Trophoblast cell (in vitro differentiated cells and primary cell): ENCODE results near the gene C2orf81.
"Not testable (repeated sequence)": the region's sequence is repeated elsewhere in the genome, so short reads cannot be mapped to it uniquely, and the experiment has no call there.

Source experiments
- DNase-seq, 2 donors: peaks; one replicate each; pipeline ENCODE4 v3.0.0-alpha.2; 2016
- H2AFZ ChIP-seq: 2 replicates; pipeline ENCODE4 v1.6.1; 2013; ENCODE audit warnings: low read length, moderate library complexity, mild to moderate bottlenecking; ENCODE audit not compliant: insufficient read depth, poor library complexity
- H2AK5ac ChIP-seq: 2 replicates; pipeline ENCODE4 v1.6.1; 2013; ENCODE audit warnings: mild to moderate bottlenecking, low read length
- H2BK120ac ChIP-seq: 2 replicates; pipeline ENCODE4 v1.6.1; 2013; ENCODE audit warnings: low read length, mild to moderate bottlenecking, moderate library complexity; ENCODE audit not compliant: insufficient read depth, poor library complexity
- H2BK12ac ChIP-seq: 2 replicates; pipeline ENCODE4 v1.6.1; 2013; ENCODE audit warnings: mild to moderate bottlenecking, low read length, moderate library complexity
- H2BK5ac ChIP-seq: 2 replicates; pipeline ENCODE4 v1.6.1; 2013; ENCODE audit warnings: low read length, low read depth, moderate library complexity, mild to moderate bottlenecking; ENCODE audit not compliant: poor library complexity
- H3K14ac ChIP-seq: 2 replicates; pipeline ENCODE4 v1.6.1; 2013; ENCODE audit warnings: mild to moderate bottlenecking, low read length
- H3K18ac ChIP-seq: 2 replicates; pipeline ENCODE4 v1.6.1; 2013; ENCODE audit warnings: mild to moderate bottlenecking, low read length
- H3K23ac ChIP-seq: 2 replicates; pipeline ENCODE4 v1.6.1; 2013; ENCODE audit warnings: low read length
- H3K27ac ChIP-seq: 2 replicates; pipeline ENCODE4 v1.5.1; 2013; ENCODE audit warnings: low read depth, mild to moderate bottlenecking, inconsistent platforms, low read length, moderate library complexity
- H3K27me3 ChIP-seq: 2 replicates; pipeline ENCODE4 v1.6.1; 2013; ENCODE audit warnings: inconsistent platforms, mild to moderate bottlenecking, low read length, moderate library complexity; ENCODE audit not compliant: insufficient read depth
- H3K36me3 ChIP-seq, 2 experiments: 1 replicate in 1 of 2; 2 replicates in 1 of 2; pipeline ENCODE4 v1.6.1; 2013; ENCODE audit warnings: low read length in 2 of 2, mild to moderate bottlenecking in 2 of 2, moderate library complexity in 1 of 2; ENCODE audit not compliant: insufficient read depth in 2 of 2, control insufficient read depth in 1 of 2
- H3K4ac ChIP-seq: 2 replicates; pipeline ENCODE4 v1.6.1; 2013; ENCODE audit warnings: low read depth, mild to moderate bottlenecking, low read length, moderate library complexity
- H3K4me1 ChIP-seq, 2 experiments: 1 replicate in 1 of 2; 2 replicates in 1 of 2; pipeline ENCODE4 v1.6.1; 2013; ENCODE audit warnings: low read length in 2 of 2, mild to moderate bottlenecking in 2 of 2, moderate library complexity in 1 of 2; ENCODE audit not compliant: insufficient read depth in 2 of 2, control insufficient read depth in 1 of 2
- H3K4me2 ChIP-seq: 2 replicates; pipeline ENCODE4 v1.6.1; 2013; ENCODE audit warnings: inconsistent platforms, mild to moderate bottlenecking, low read length, moderate library complexity
- H3K4me3 ChIP-seq: 2 replicates; pipeline ENCODE4 v1.5.1; 2013; ENCODE audit warnings: mild to moderate bottlenecking, low read depth, low read length, inconsistent platforms
- H3K79me1 ChIP-seq: one replicate; pipeline ENCODE4 v1.6.1; 2013; ENCODE audit warnings: low read length
- H3K79me2 ChIP-seq: 2 replicates; pipeline ENCODE4 v1.6.1; 2013; ENCODE audit warnings: low read length, mild to moderate bottlenecking; ENCODE audit not compliant: control insufficient read depth, insufficient read depth, poor library complexity
- H3K9ac ChIP-seq: 2 replicates; pipeline ENCODE4 v1.6.1; 2013; ENCODE audit warnings: mild to moderate bottlenecking, low read length
- H3K9me3 ChIP-seq: 2 replicates; pipeline ENCODE4 v1.6.1; 2013; ENCODE audit warnings: low read depth, mild to moderate bottlenecking, control low read depth, inconsistent platforms, low read length; ENCODE audit not compliant: insufficient read depth
- H4K12ac ChIP-seq: 2 replicates; pipeline ENCODE4 v1.6.1; 2013; ENCODE audit warnings: low read depth, mild to moderate bottlenecking, low read length, moderate library complexity
- H4K8ac ChIP-seq: 2 replicates; pipeline ENCODE4 v1.6.1; 2013; ENCODE audit warnings: low read depth, mild to moderate bottlenecking, low read length, moderate library complexity
- H4K91ac ChIP-seq: one replicate; pipeline ENCODE4 v1.6.1; 2013; ENCODE audit warnings: low read depth, mild to moderate bottlenecking, low read length, moderate library complexity
- WGBS: extraction: QIAGEN DNeasy Blood & Tissue Kit; methylation state at CpG from one replicate; pipeline ENCODE4 v1.1.7; 2013; ENCODE audit warnings: missing lambda C conversion rate; ENCODE audit not compliant: insufficient read length, insufficient coverage; ENCODE audit errors: extremely low coverage; 5-methylcytosine and 5-hydroxymethylcytosine counted together

The C2orf81 gene

GRCh38 chr2:74462054-74462785 lies 40.8 kb upstream of the C2orf81 start:
- Histone ChIP-seq H3K4me1 (peaks cover 6 to 12% of the 10 kb centered on the region in 2 experiments), H2BK120ac (no peak overlapping the region), H3K23ac (no peak overlapping the region), H3K36me3 (peaks cover 34 to 36% of the 10 kb centered on the region in 2 experiments), H2AFZ (no peak overlapping the region), H3K79me1 (peaks cover 19% of the 10 kb centered on the region), H4K8ac (no peak overlapping the region), H2BK5ac (no peak overlapping the region), H3K4me2 (no peak overlapping the region), H2AK5ac (no peak overlapping the region), H3K9ac (no peak overlapping the region), H4K91ac (no peak overlapping the region), H2BK12ac (no peak overlapping the region), H3K9me3 (peaks cover 5% of the 10 kb centered on the region), H3K27me3 (no peaks in the 10 kb centered on the region), H3K18ac (no peak overlapping the region), H3K14ac (no peak overlapping the region), H3K27ac (no peak overlapping the region), H4K12ac (no peak overlapping the region), H3K4me3 (no peak overlapping the region), H3K4ac (no peak overlapping the region), H3K79me2 (peaks cover 19% of the 10 kb centered on the region)
- no CpG with 5 or more reads among the region's 20 CpGs for WGBS
- DNase-seq: no peak

- no CpG with 5 or more reads among the region's 27 CpGs for WGBS
Measured at GRCh38 chr2:74461187-74462053, 40.0 kb upstream of the C2orf81 start.

GRCh38 chr2:74460187-74460586 lies 38.8 kb upstream of the C2orf81 start:
- H3K4me3 ChIP-seq, H3K18ac ChIP-seq, H2BK12ac ChIP-seq, H3K9ac ChIP-seq, H4K8ac ChIP-seq, H4K91ac ChIP-seq, H3K9me3 ChIP-seq, H2AFZ ChIP-seq, H4K12ac ChIP-seq, H3K27ac ChIP-seq, H3K4me2 ChIP-seq, H3K14ac ChIP-seq, H2BK5ac ChIP-seq, H3K23ac ChIP-seq, DNase-seq, H3K27me3 ChIP-seq, H2BK120ac ChIP-seq, H3K4ac ChIP-seq, H2AK5ac ChIP-seq: not testable (repeated sequence)
- peaks cover 19% of the 10 kb centered on the region for H3K79me2 ChIP-seq
- peaks cover 34 to 36% of the 10 kb centered on the region in 2 experiments for H3K36me3 ChIP-seq
- no CpG with 5 or more reads among the region's 10 CpGs for WGBS
- peaks cover 21% of the 10 kb centered on the region for H3K79me1 ChIP-seq
- peaks cover 11 to 18% of the 10 kb centered on the region in 2 experiments for H3K4me1 ChIP-seq

More at GRCh38 chr2:74461187-74462053, 40.0 kb upstream of the C2orf81 start:
- Histone ChIP-seq H2BK12ac (no peak overlapping the region), H3K36me3 (peaks cover 34 to 36% of the 10 kb centered on the region in 2 experiments), H3K18ac (no peak overlapping the region), H3K4me2 (no peak overlapping the region), H3K79me2 (peaks cover 19% of the 10 kb centered on the region), H4K8ac (no peak overlapping the region), H4K12ac (no peak overlapping the region), H2AFZ (no peak overlapping the region), H3K4ac (no peak overlapping the region), H2BK120ac (no peak overlapping the region), H3K9ac (no peak overlapping the region), H3K4me3 (no peak overlapping the region), H3K27me3 (no peaks in the 10 kb centered on the region), H2AK5ac (no peak overlapping the region), H3K27ac (no peak overlapping the region), H3K14ac (no peak overlapping the region), H2BK5ac (no peak overlapping the region), H3K4me1 (peaks cover 6 to 12% of the 10 kb centered on the region in 2 experiments), H3K79me1 (peaks cover 21% of the 10 kb centered on the region), H3K9me3 (peaks cover 5% of the 10 kb centered on the region), H3K23ac (no peak overlapping the region), H4K91ac (no peak overlapping the region)
- no peak for DNase-seq

- 100% methylated on average over 1 of the region's 13 CpGs for WGBS
- peaks cover 34% of the 10 kb centered on the region in 2 experiments for H3K36me3 ChIP-seq
- H2AFZ ChIP-seq, H2BK120ac ChIP-seq, DNase-seq, H2BK12ac ChIP-seq, H3K27me3 ChIP-seq, H4K91ac ChIP-seq, H3K4me3 ChIP-seq, H3K18ac ChIP-seq, H3K14ac ChIP-seq, H3K9me3 ChIP-seq, H2BK5ac ChIP-seq, H3K27ac ChIP-seq, H3K23ac ChIP-seq: not testable (repeated sequence)
- peaks cover 14% of the 10 kb centered on the region for H3K79me2 ChIP-seq
- H3K4me1 ChIP-seq: peaks cover 11 to 19% of the 10 kb centered on the region in 2 experiments
- H4K8ac ChIP-seq: peak overlapping the region; percentile 23
- peak overlapping the region; percentile 5 for H3K9ac ChIP-seq
- H3K4ac ChIP-seq: peak overlapping the region; percentile 28
- peak overlapping the region; percentile 55 for H4K12ac ChIP-seq
- H3K79me1 ChIP-seq: peaks cover 16% of the 10 kb centered on the region
- peak overlapping the region; percentile 30 for H2AK5ac ChIP-seq
- peak overlapping the region; percentile 78 for H3K4me2 ChIP-seq
Measured at GRCh38 chr2:74459503-74460118, 38.2 kb upstream of the C2orf81 start.
